Neural progenitor cell (in vitro differentiated cells): ENCODE results near the gene ZNF512B. TPM values are rescaled to one million over a fixed set of nuclear protein-coding genes. Genes with fewer than 3 reads are reported as not detected.

ENCODE experiments used
- DNase-seq: peaks from one replicate; pipeline ENCODE4 v3.0.0-alpha.2; 2016; ENCODE audit warnings: low spot score
- H2AFZ ChIP-seq: fragments of 200-600 bp; sonication (generic); replicated peaks from 2 replicates; pipeline ENCODE4 v1.6.1; 2016; ENCODE audit warnings: antibody characterized with exemption
- H3F3A ChIP-seq: fragments of 200-600 bp; sonication (generic); 2 replicates; pipeline ENCODE4 v1.6.1; 2016; ENCODE audit warnings: antibody characterized with exemption, low read depth
- H3K27ac ChIP-seq: fragments of 200-600 bp; sonication (generic); 2 replicates; pipeline ENCODE4 v1.5.1; 2016; ENCODE audit warnings: mild to moderate bottlenecking
- H3K27me3 ChIP-seq: fragments of 200-600 bp; sonication (generic); 2 replicates; pipeline ENCODE4 v1.6.1; 2016; ENCODE audit warnings: mild to moderate bottlenecking, moderate library complexity
- H3K36me3 ChIP-seq: fragments of 200-600 bp; sonication (generic); 2 replicates; pipeline ENCODE4 v1.5.1; 2016
- H3K4me1 ChIP-seq: fragments of 200-600 bp; sonication (generic); 2 replicates; pipeline ENCODE4 v1.6.1; 2016; ENCODE audit warnings: mixed run types
- H3K4me2 ChIP-seq: fragments of 200-600 bp; sonication (generic); 2 replicates; pipeline ENCODE4 v1.6.1; 2016
- H3K4me3 ChIP-seq: fragments of 200-600 bp; sonication (generic); 2 replicates; pipeline ENCODE4 v1.5.1; 2016
- H3K79me2 ChIP-seq: fragments of 200-600 bp; sonication (generic); 2 replicates; pipeline ENCODE4 v1.6.1; 2016; ENCODE audit warnings: low read depth
- H3K9ac ChIP-seq: fragments of 200-600 bp; sonication (generic); 2 replicates; pipeline ENCODE4 v1.6.1; 2016
- H3K9me3 ChIP-seq: fragments of 200-600 bp; sonication (generic); 2 replicates; pipeline ENCODE4 v1.5.1; 2016; ENCODE audit warnings: low read depth
- H4K20me1 ChIP-seq: fragments of 200-600 bp; sonication (generic); 2 replicates; pipeline ENCODE4 v1.6.1; 2016; ENCODE audit warnings: low read depth
- H3K27ac Mint-ChIP-seq: 3 replicates; pipeline ENCODE4 v1.8.0; 2021; ENCODE audit warnings: mixed read lengths
- H3K27me3 Mint-ChIP-seq: 2 replicates; pipeline ENCODE4 v1.8.0; 2022; ENCODE audit warnings: low read depth, mild to moderate bottlenecking, inconsistent platforms, moderate library complexity, mixed read lengths; ENCODE audit not compliant: insufficient read depth
- H3K36me3 Mint-ChIP-seq: 3 replicates; pipeline ENCODE4 v1.8.0; 2021; ENCODE audit warnings: mixed read lengths
- H3K4me1 Mint-ChIP-seq: 3 replicates; pipeline ENCODE4 v1.8.0; 2021; ENCODE audit warnings: mixed read lengths
- H3K4me3 Mint-ChIP-seq: 3 replicates; pipeline ENCODE4 v1.8.0; 2021; ENCODE audit warnings: mild to moderate bottlenecking, moderate library complexity, mixed read lengths
- H3K9me3 Mint-ChIP-seq: 3 replicates; pipeline ENCODE4 v1.8.0; 2020; ENCODE audit warnings: mixed read lengths
- CTCF ChIP-seq: fragments of 200-600 bp; sonication (generic); IDR thresholded peaks from 2 replicates; pipeline ENCODE4 v1.5.1; 2017; ENCODE audit warnings: antibody characterized with exemption, mild to moderate bottlenecking
- EZH2 ChIP-seq: fragments of 200-600 bp; sonication (generic); IDR thresholded peaks from 2 replicates; pipeline ENCODE4 v1.6.1; 2017; ENCODE audit warnings: antibody characterized with exemption, mild to moderate bottlenecking, moderate library complexity
- EZH2phosphoT487 ChIP-seq: fragments of 200-600 bp; sonication (generic); IDR thresholded peaks from 2 replicates; pipeline ENCODE4 v1.6.1; 2017; ENCODE audit warnings: antibody characterized with exemption
- total RNA-seq: library from RNA; depleted of rRNA; stranded (reverse); fragments of >200 nt; gene quantifications from 2 replicates; pipeline ENCODE4 v1.2.3, GENCODE V29; 2015; ENCODE audit warnings: low replicate concordance

Gene ZNF512B
- total RNA-seq, 1 donor from 2014 or later: 2.9 TPM

- H3K4me2 ChIP-seq: peak overlapping the region; percentile 81
- peaks cover 4% of the 10 kb centered on the region for H3K27me3 Mint-ChIP-seq
- peaks cover 24% of the 10 kb centered on the region for H3K4me1 ChIP-seq
- TF ChIP-seq EZH2 (no peak), CTCF (no peak), EZH2phosphoT487 (no peak)
- peaks cover 31% of the 10 kb centered on the region for H3F3A ChIP-seq
- H3K9me3 ChIP-seq: no peaks in the 10 kb centered on the region
- H3K36me3 ChIP-seq: no peaks in the 10 kb centered on the region
- H2AFZ ChIP-seq: no peak overlapping the region
- no peaks in the 10 kb centered on the region for H3K9me3 Mint-ChIP-seq
- H3K79me2 ChIP-seq: peaks cover 33% of the 10 kb centered on the region
- peaks cover 5% of the 10 kb centered on the region for H3K36me3 Mint-ChIP-seq
- H3K27me3 ChIP-seq: no peaks in the 10 kb centered on the region
- no peak overlapping the region for H3K4me3 ChIP-seq
- H3K27ac Mint-ChIP-seq: no peak overlapping the region
- peak; percentile 48 for DNase-seq
- H3K4me1 Mint-ChIP-seq: peaks cover 25% of the 10 kb centered on the region
- no peak overlapping the region for H3K27ac ChIP-seq
- peaks cover 43% of the 10 kb centered on the region for H4K20me1 ChIP-seq
- no peak overlapping the region for H3K4me3 Mint-ChIP-seq
- no peak overlapping the region for H3K9ac ChIP-seq
These were observed 11.9 kb downstream of the ZNF512B start for GRCh38 chr20:63957690-63958441.

GRCh38 chr20:63957004-63957689 lies 12.6 kb downstream of the ZNF512B start:
- peaks cover 40% of the 10 kb centered on the region for H3K79me2 ChIP-seq
- H3K4me2 ChIP-seq: peak overlapping the region; percentile 81
- Mint-ChIP-seq H3K4me3 (peak overlapping the region; percentile 86), H3K27ac (no peak overlapping the region), H3K27me3 (peaks cover 2% of the 10 kb centered on the region), H3K36me3 (peaks cover 5% of the 10 kb centered on the region), H3K9me3 (no peaks in the 10 kb centered on the region), H3K4me1 (peaks cover 25% of the 10 kb centered on the region)
- no peaks in the 10 kb centered on the region for H3K36me3 ChIP-seq
- no peaks in the 10 kb centered on the region for H3K27me3 ChIP-seq
- DNase-seq: peak; percentile 72
- H3K4me3 ChIP-seq: peak overlapping the region; percentile 100
- H3K9ac ChIP-seq: no peak overlapping the region
- no peak overlapping the region for H2AFZ ChIP-seq
- H4K20me1 ChIP-seq: peaks cover 50% of the 10 kb centered on the region
- peaks cover 31% of the 10 kb centered on the region for H3F3A ChIP-seq
- no peak for TF ChIP-seq EZH2phosphoT487
- TF ChIP-seq CTCF: peak; percentile 27
- peaks cover 24% of the 10 kb centered on the region for H3K4me1 ChIP-seq
- no peak overlapping the region for H3K27ac ChIP-seq
- no peaks in the 10 kb centered on the region for H3K9me3 ChIP-seq

GRCh38 chr20:63956664-63957003 lies 13.1 kb downstream of the ZNF512B start:
- H3K36me3 Mint-ChIP-seq: peaks cover 5% of the 10 kb centered on the region
- peak overlapping the region; percentile 81 for H3K4me2 ChIP-seq
- peaks cover 45% of the 10 kb centered on the region for H3K79me2 ChIP-seq
- no peaks in the 10 kb centered on the region for H3K36me3 ChIP-seq
- peaks cover 24% of the 10 kb centered on the region for H3K4me1 ChIP-seq
- no peak overlapping the region for H3K27ac ChIP-seq
- H3F3A ChIP-seq: peaks cover 31% of the 10 kb centered on the region
- H3K9me3 Mint-ChIP-seq: no peaks in the 10 kb centered on the region
- H4K20me1 ChIP-seq: peaks cover 55% of the 10 kb centered on the region
- peaks cover 25% of the 10 kb centered on the region for H3K4me1 Mint-ChIP-seq
- no peak overlapping the region for H3K27ac Mint-ChIP-seq
- no peaks in the 10 kb centered on the region for H3K27me3 ChIP-seq
- DNase-seq: no peak
- no peaks in the 10 kb centered on the region for H3K9me3 ChIP-seq
- H3K4me3 ChIP-seq: peak overlapping the region; percentile 100
- no peak overlapping the region for H2AFZ ChIP-seq
- H3K4me3 Mint-ChIP-seq: peak overlapping the region; percentile 86
- no peak overlapping the region for H3K9ac ChIP-seq
- TF ChIP-seq EZH2phosphoT487 (no peak), CTCF (no peak), EZH2 (no peak)
- H3K27me3 Mint-ChIP-seq: peaks cover 2% of the 10 kb centered on the region
